ENCODE measurements around the gene IRF8. TPM values are rescaled to one million over a fixed set of nuclear protein-coding genes. Genes with fewer than 3 reads are reported as not detected.

IRF8 gene
- total RNA-seq, 1 donor from 2014 or later: 2.2 TPM

DNA sequence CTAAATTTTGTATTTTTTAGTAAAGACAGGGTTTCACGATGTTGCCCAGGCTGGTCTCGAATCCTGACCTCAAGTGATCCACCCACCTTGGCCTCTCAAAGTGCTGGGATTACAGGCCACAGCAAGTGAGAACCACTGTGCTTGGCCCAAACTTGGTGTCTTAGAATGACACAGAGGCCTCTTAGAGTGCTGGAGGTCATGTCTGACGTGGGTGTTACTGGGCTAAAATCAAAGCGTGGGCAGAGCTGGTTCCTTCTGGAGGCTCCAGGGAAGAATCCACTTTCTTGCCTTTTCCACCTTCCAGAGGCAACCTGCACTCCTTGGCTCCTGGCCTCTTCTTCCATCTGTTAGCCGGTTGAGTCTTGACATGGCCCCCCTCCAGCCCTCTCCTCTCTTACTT lies 53.8 kb downstream of the IRF8 start:
- no peak overlapping the region for H3K4me3 ChIP-seq (ENCODE audit: low read depth, low read length)
- TF ChIP-seq, protein P1, sequence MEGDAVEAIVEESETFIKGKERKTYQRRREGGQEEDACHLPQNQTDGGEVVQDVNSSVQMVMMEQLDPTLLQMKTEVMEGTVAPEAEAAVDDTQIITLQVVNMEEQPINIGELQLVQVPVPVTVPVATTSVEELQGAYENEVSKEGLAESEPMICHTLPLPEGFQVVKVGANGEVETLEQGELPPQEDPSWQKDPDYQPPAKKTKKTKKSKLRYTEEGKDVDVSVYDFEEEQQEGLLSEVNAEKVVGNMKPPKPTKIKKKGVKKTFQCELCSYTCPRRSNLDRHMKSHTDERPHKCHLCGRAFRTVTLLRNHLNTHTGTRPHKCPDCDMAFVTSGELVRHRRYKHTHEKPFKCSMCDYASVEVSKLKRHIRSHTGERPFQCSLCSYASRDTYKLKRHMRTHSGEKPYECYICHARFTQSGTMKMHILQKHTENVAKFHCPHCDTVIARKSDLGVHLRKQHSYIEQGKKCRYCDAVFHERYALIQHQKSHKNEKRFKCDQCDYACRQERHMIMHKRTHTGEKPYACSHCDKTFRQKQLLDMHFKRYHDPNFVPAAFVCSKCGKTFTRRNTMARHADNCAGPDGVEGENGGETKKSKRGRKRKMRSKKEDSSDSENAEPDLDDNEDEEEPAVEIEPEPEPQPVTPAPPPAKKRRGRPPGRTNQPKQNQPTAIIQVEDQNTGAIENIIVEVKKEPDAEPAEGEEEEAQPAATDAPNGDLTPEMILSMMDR (IDR thresholded peaks at IDR 0.05; ENCODE audit: insufficient read depth, low read length, poor library complexity, severe bottlenecking): no peak
- DNase-seq (ENCODE audit: low read depth): no peak
- no peaks in the 10 kb centered on the region for H3K36me3 ChIP-seq (ENCODE audit: control insufficient read depth, insufficient read depth, low read length)
- no peaks in the 10 kb centered on the region for H3K27me3 ChIP-seq (ENCODE audit: control insufficient read depth, insufficient read depth, low read length)

- no peaks in the 10 kb centered on the region for H3K27me3 ChIP-seq (ENCODE audit: control insufficient read depth, insufficient read depth, low read length)
Observed at GRCh38 chr16:85954927-85955519, 56.1 kb downstream of the IRF8 start.

GRCh38 chr16:85955566-85955965 lies 56.6 kb downstream of the IRF8 start:
- Histone ChIP-seq H3K4me3 (ENCODE audit: low read depth, low read length) (no peak overlapping the region), H3K27me3 (ENCODE audit: control insufficient read depth, insufficient read depth, low read length) (no peaks in the 10 kb centered on the region), H3K36me3 (ENCODE audit: control insufficient read depth, insufficient read depth, low read length) (no peaks in the 10 kb centered on the region)
- TF ChIP-seq, protein P1 (IDR thresholded peaks at IDR 0.05; ENCODE audit: insufficient read depth, low read length, poor library complexity, severe bottlenecking): no peak
- DNase-seq (ENCODE audit: low read depth): no peak

More at GRCh38 chr16:85954927-85955519, 56.1 kb downstream of the IRF8 start:
- no peaks in the 10 kb centered on the region for H3K36me3 ChIP-seq (ENCODE audit: control insufficient read depth, insufficient read depth, low read length)
- H3K4me3 ChIP-seq (ENCODE audit: low read depth, low read length): no peak overlapping the region
- no peak for DNase-seq (ENCODE audit: low read depth)
- TF ChIP-seq, protein P1 (IDR thresholded peaks at IDR 0.05; ENCODE audit: insufficient read depth, low read length, poor library complexity, severe bottlenecking): no peak

GRCh38 chr16:85956426-85956825 lies 57.5 kb downstream of the IRF8 start:
- DNase-seq (ENCODE audit: low read depth): no peak
- Histone ChIP-seq H3K27me3 (ENCODE audit: control insufficient read depth, insufficient read depth, low read length) (no peaks in the 10 kb centered on the region), H3K36me3 (ENCODE audit: control insufficient read depth, insufficient read depth, low read length) (no peaks in the 10 kb centered on the region), H3K4me3 (ENCODE audit: low read depth, low read length) (no peak overlapping the region)
- TF ChIP-seq, protein P1 (IDR thresholded peaks at IDR 0.05; ENCODE audit: insufficient read depth, low read length, poor library complexity, severe bottlenecking): no peak

DNA sequence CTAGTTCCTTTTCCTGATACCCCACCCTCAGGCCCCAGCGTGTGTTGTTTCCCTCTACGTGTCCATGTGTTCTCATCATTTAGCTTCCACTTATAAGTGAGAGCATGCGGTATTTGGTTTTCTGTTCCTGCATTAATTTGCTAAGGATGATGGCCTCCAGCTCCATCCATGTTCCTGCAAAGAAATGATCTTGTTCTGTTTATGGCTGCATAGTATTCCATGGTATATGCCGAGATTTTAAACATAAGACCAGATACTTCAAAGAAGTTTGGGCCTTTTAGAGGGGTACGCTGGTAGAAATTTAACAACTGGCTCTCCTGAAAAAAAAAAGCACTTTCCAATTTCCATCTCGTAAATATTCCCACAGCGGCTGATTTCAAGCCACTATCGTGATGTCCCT lies 59.8 kb downstream of the IRF8 start:
- H3K27me3 ChIP-seq (ENCODE audit: control insufficient read depth, insufficient read depth, low read length): no peaks in the 10 kb centered on the region
- no peak overlapping the region for H3K4me3 ChIP-seq (ENCODE audit: low read depth, low read length)
- no peaks in the 10 kb centered on the region for H3K36me3 ChIP-seq (ENCODE audit: control insufficient read depth, insufficient read depth, low read length)
- no peak for DNase-seq (ENCODE audit: low read depth)
- TF ChIP-seq, protein P1 (IDR thresholded peaks at IDR 0.05; ENCODE audit: insufficient read depth, low read length, poor library complexity, severe bottlenecking): no peak

DNA sequence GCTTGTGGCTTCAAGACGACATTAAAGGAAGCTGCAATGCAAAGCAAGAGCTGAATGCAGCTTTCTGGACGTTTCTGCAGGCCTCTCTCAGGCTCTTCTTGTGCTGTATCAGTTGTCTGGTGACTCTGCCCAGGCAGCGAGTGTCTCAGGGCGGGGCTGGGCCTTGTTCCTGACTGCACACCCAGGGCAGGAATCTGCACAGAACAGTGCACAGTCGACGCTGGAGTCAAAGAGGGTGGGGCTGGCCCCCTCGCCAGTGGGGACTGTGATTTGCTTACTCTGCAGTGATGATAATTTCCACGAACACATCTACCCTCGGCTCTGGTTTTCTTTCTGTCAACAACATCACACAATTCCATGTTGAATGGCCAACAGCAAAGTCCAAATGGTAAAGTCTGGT lies 60.7 kb downstream of the IRF8 start:
- TF ChIP-seq, protein P1 (IDR thresholded peaks at IDR 0.05; ENCODE audit: insufficient read depth, low read length, poor library complexity, severe bottlenecking): no peak
- Histone ChIP-seq H3K4me3 (ENCODE audit: low read depth, low read length) (no peak overlapping the region), H3K27me3 (ENCODE audit: control insufficient read depth, insufficient read depth, low read length) (no peaks in the 10 kb centered on the region), H3K36me3 (ENCODE audit: control insufficient read depth, insufficient read depth, low read length) (no peaks in the 10 kb centered on the region)
- DNase-seq (ENCODE audit: low read depth): no peak
